GM23248 (cell line): Measurements from ENCODE around the gene PRKAA1.

Experiments used
- EZH2 ChIP-seq: fragments of 200-600 bp; sonication (generic); IDR thresholded peaks from 2 replicates; pipeline ENCODE4 v1.6.1; 2018; ENCODE audit warnings: antibody characterized with exemption, mild to moderate bottlenecking; ENCODE audit not compliant: insufficient read depth, poor library complexity, severe bottlenecking
- EZH2phosphoT487 ChIP-seq: fragments of 200-600 bp; sonication (generic); IDR thresholded peaks from 2 replicates; pipeline ENCODE4 v1.6.1; 2018; ENCODE audit warnings: antibody characterized with exemption, moderate library complexity, mild to moderate bottlenecking, low read depth; ENCODE audit not compliant: insufficient read depth

GRCh38 chr5:40716000-40716399 is 82.2 kb downstream of the PRKAA1 start:
- TF ChIP-seq EZH2phosphoT487 = no peak
- TF ChIP-seq EZH2 = no peak
